Transverse colon (tissue), 4 donors: ENCODE results near the gene LRRC46. TPM values are rescaled to one million over a fixed set of nuclear protein-coding genes. Genes with fewer than 3 reads are reported as not detected.
A peak's percentile ranks its signal among the peaks of the same experiment; 100 is the strongest.

Source experiments
- DNase-seq: peaks from one replicate; pipeline ENCODE4 v3.0.0-alpha.2; 2019
- H3K27ac ChIP-seq, 4 donors: fragments of 200-600 bp; sonication (generic); 2 replicates each; pipeline ENCODE4 v1.5.1; 2016 to 2018; ENCODE audit warnings: inconsistent platforms in 4 of 4
- H3K27me3 ChIP-seq: fragments of 200-600 bp; sonication (generic); 2 replicates; pipeline ENCODE4 v1.5.1; 2017; ENCODE audit warnings: inconsistent platforms
- H3K36me3 ChIP-seq, 4 donors: fragments of 200-600 bp; sonication (generic); 2 replicates each; pipeline ENCODE4 v1.5.1; 2017 to 2019; ENCODE audit warnings: inconsistent platforms in 4 of 4
- H3K4me1 ChIP-seq, 4 donors: fragments of 200-600 bp; sonication (generic); 2 replicates each; pipeline ENCODE4 v1.5.1; 2017 to 2020; ENCODE audit warnings: inconsistent platforms in 4 of 4
- H3K4me3 ChIP-seq, 4 donors: fragments of 200-600 bp; sonication (generic); 1 replicate in 1 of 4; 2 replicates in 3 of 4; pipeline versions ENCODE4 v1.5.1 to v1.6.1; 2017 to 2019; ENCODE audit warnings: inconsistent platforms in 4 of 4
- H3K9me3 ChIP-seq, 2 donors: fragments of 200-600 bp; sonication (generic); 2 replicates each; pipeline ENCODE4 v1.5.1; 2017 to 2019; ENCODE audit warnings: inconsistent platforms in 2 of 2
- CTCF ChIP-seq, 5 experiments: fragments of 200-600 bp in 3 of 5; fragments of 450-650 bp in 2 of 5; sonication (generic) in 3 of 5; IDR thresholded peaks; 1 replicate in 2 of 5; 2 replicates in 3 of 5; pipeline ENCODE4 v1.5.1; 2016 to 2017; ENCODE audit warnings: antibody characterized with exemption in 5 of 5, inconsistent platforms in 3 of 5, mild to moderate bottlenecking in 2 of 5, moderate library complexity in 1 of 5
- EP300 ChIP-seq: sonication (generic); formaldehyde crosslinking; IDR thresholded peaks from one replicate; pipeline ENCODE4 v1.6.1; 2017; ENCODE audit warnings: antibody characterized with exemption, low read depth
- POLR2A ChIP-seq: fragments of 450-650 bp; IDR thresholded peaks from one replicate; pipeline ENCODE4 v1.6.1; 2016; ENCODE audit warnings: antibody characterized with exemption, mild to moderate bottlenecking, moderate library complexity
- POLR2AphosphoS5 ChIP-seq, 3 donors: sonication (generic); formaldehyde crosslinking; IDR thresholded peaks; one replicate each; pipeline ENCODE4 v1.6.1; 2016; ENCODE audit warnings: antibody characterized with exemption in 3 of 3
- WGBS, 2 donors: methylation state at CpG; one replicate each; pipeline ENCODE4 v1.1.5; 2018; ENCODE audit warnings: low coverage in 1 of 2; 5-methylcytosine and 5-hydroxymethylcytosine counted together
- in situ Hi-C, 4 donors: fragments of 200-750 bp; cut with MboI; loops; one replicate each; pipeline versions ENCODE4 v1.15.0 to v1.15.1; 2017; ENCODE audit warnings: low sequenced_read_pairs in 3 of 4, low pct_ligation_motif_present in 1 of 4, low pct_unique_long_range_greater_than_20kb in 1 of 4
- intact Hi-C: fragments of 100-400 bp; cut with DNase I; formaldehyde crosslinking; loops from one replicate; pipeline ENCODE4 v1.15.1; 2023; ENCODE audit warnings: low total_unique reads
- total RNA-seq, 4 donors: library from RNA; depleted of rRNA; stranded (reverse); fragments of >200 nt; gene quantifications; one replicate each; pipeline ENCODE4 v1.1.0, GENCODE V29; 2016

Gene LRRC46
- total RNA-seq, 4 donors from 2014 or later, result 0.48 to 0.80 TPM; not detected in 2

- no peaks in the 10 kb centered on the region for H3K9me3 ChIP-seq
- no peak for DNase-seq
- no peaks in the 10 kb centered on the region for H3K36me3 ChIP-seq
- no peak overlapping the region for H3K4me3 ChIP-seq
- in situ Hi-C loops, result loop anchor here in 1 of 4 donors (25.0 kb wide), 1 partner anchor 117 kb away; the partner anchor contains the start of genes CDK5RAP3 and PRR15L
- H3K4me1 ChIP-seq, result peaks cover 4 to 35% (median 24%) of the 10 kb centered on the region in 4 donors
- H3K27me3 ChIP-seq, result peaks cover 46% of the 10 kb centered on the region
- intact Hi-C loops, result loop anchor here (10.0 kb wide), 1 partner anchor 99 kb away; the partner anchor contains the start of gene PNPO
- WGBS, 2 donors, result 79% methylated on average over 3 of the region's 3 CpGs; no CpG with 5 or more reads in 1 of the 2 donors
- no peak overlapping the region for H3K27ac ChIP-seq
- TF ChIP-seq EP300 (no peak), CTCF (IDR thresholded peaks at IDR 0.05) (no peak), POLR2AphosphoS5 (IDR thresholded peaks at IDR 0.05) (no peak), POLR2A (no peak)
Measured at GRCh38 chr17:47845716-47846075, 14.2 kb downstream of the LRRC46 start.

GRCh38 chr17:47846716-47847340 lies 15.4 kb downstream of the LRRC46 start:
- TF ChIP-seq EP300, result no peak
- no peak for TF ChIP-seq POLR2AphosphoS5 (IDR thresholded peaks at IDR 0.05)
- TF ChIP-seq CTCF (IDR thresholded peaks at IDR 0.05), result no peak
- no peak for TF ChIP-seq POLR2A
- H3K27me3 ChIP-seq, result peaks cover 57% of the 10 kb centered on the region
- H3K27ac ChIP-seq, result no peak overlapping the region
- intact Hi-C loops (loop anchor here (10.0 kb wide), 1 partner anchor 98 kb away; the partner anchor contains the start of gene PNPO), in situ Hi-C loops (loop anchor here in 1 of 4 donors (25.0 kb wide), 1 partner anchor 115 kb away; the partner anchor contains the start of genes CDK5RAP3 and PRR15L)
- DNase-seq, result no peak
- no peaks in the 10 kb centered on the region for H3K9me3 ChIP-seq
- no peak overlapping the region for H3K4me3 ChIP-seq
- no peaks in the 10 kb centered on the region for H3K36me3 ChIP-seq
- 57% methylated on average over 30 of the region's 31 CpGs; no CpG with 5 or more reads in 1 of the 2 donors for WGBS, 2 donors
- peaks cover 8 to 40% (median 28%) of the 10 kb centered on the region in 4 donors for H3K4me1 ChIP-seq

GRCh38 chr17:47847341-47848197 lies 16.1 kb downstream of the LRRC46 start:
- peaks cover 64% of the 10 kb centered on the region for H3K27me3 ChIP-seq
- in situ Hi-C loops, result loop anchor here in 1 of 4 donors (25.0 kb wide), 1 partner anchor 115 kb away; the partner anchor contains the start of genes CDK5RAP3 and PRR15L
- H3K4me3 ChIP-seq, result no peak overlapping the region
- 41% methylated on average over 49 of the region's 71 CpGs; no CpG with 5 or more reads in 1 of the 2 donors for WGBS, 2 donors
- TF ChIP-seq POLR2A, result no peak
- TF ChIP-seq CTCF (IDR thresholded peaks at IDR 0.05), result peak in 2 of 5 experiments; percentile 6 to 10
- intact Hi-C loops, result loop anchor here (10.0 kb wide), 1 partner anchor 97 kb away; the partner anchor contains the start of gene PNPO
- DNase-seq, result no peak
- H3K4me1 ChIP-seq, result peaks cover 8 to 34% (median 23%) of the 10 kb centered on the region in 4 donors
- H3K9me3 ChIP-seq, result no peaks in the 10 kb centered on the region
- H3K36me3 ChIP-seq, result no peaks in the 10 kb centered on the region
- H3K27ac ChIP-seq, result no peak overlapping the region

GRCh38 chr17:47848198-47848513 lies 16.7 kb downstream of the LRRC46 start:
- in situ Hi-C loops (loop anchor here in 1 of 4 donors (25.0 kb wide), 1 partner anchor 114 kb away; the partner anchor contains the start of genes CDK5RAP3 and PRR15L), intact Hi-C loops (loop anchor here (10.0 kb wide), 1 partner anchor 97 kb away; the partner anchor contains the start of gene PNPO)
- peaks cover 70% of the 10 kb centered on the region for H3K27me3 ChIP-seq
- H3K4me3 ChIP-seq, result no peak overlapping the region
- no peak for DNase-seq
- TF ChIP-seq EP300 (no peak), POLR2AphosphoS5 (IDR thresholded peaks at IDR 0.05) (no peak), POLR2A (no peak), CTCF (IDR thresholded peaks at IDR 0.05) (no peak)
- no peak overlapping the region for H3K27ac ChIP-seq
- WGBS, 2 donors, result 69% methylated on average over 19 of the region's 23 CpGs; no CpG with 5 or more reads in 1 of the 2 donors
- H3K4me1 ChIP-seq, result peaks cover 7 to 28% (median 18%) of the 10 kb centered on the region in 4 donors
- no peaks in the 10 kb centered on the region for H3K36me3 ChIP-seq
- no peaks in the 10 kb centered on the region for H3K9me3 ChIP-seq
